Fibroblast of pulmonary artery (primary cell): ENCODE measurements around the gene COX11.

Experiments
- DNase-seq: peaks from one replicate; pipeline ENCODE4 v3.0.0-alpha.2; 2010; ENCODE audit warnings: low read depth
- H3K4me3 ChIP-seq: replicated peaks from 2 replicates; pipeline ENCODE4 v1.5.1; 2011; ENCODE audit warnings: low read depth, mild to moderate bottlenecking, control low read depth, low read length, moderate library complexity
- TF ChIP-seq, protein P1 (sequence below): IDR thresholded peaks from 2 replicates; pipeline ENCODE4 v1.5.1; 2011; ENCODE audit warnings: mild to moderate bottlenecking, control low read depth, low read length, inconsistent platforms; ENCODE audit errors: missing control alignments

Gene COX11, protein sequence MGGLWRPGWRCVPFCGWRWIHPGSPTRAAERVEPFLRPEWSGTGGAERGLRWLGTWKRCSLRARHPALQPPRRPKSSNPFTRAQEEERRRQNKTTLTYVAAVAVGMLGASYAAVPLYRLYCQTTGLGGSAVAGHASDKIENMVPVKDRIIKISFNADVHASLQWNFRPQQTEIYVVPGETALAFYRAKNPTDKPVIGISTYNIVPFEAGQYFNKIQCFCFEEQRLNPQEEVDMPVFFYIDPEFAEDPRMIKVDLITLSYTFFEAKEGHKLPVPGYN

DNA sequence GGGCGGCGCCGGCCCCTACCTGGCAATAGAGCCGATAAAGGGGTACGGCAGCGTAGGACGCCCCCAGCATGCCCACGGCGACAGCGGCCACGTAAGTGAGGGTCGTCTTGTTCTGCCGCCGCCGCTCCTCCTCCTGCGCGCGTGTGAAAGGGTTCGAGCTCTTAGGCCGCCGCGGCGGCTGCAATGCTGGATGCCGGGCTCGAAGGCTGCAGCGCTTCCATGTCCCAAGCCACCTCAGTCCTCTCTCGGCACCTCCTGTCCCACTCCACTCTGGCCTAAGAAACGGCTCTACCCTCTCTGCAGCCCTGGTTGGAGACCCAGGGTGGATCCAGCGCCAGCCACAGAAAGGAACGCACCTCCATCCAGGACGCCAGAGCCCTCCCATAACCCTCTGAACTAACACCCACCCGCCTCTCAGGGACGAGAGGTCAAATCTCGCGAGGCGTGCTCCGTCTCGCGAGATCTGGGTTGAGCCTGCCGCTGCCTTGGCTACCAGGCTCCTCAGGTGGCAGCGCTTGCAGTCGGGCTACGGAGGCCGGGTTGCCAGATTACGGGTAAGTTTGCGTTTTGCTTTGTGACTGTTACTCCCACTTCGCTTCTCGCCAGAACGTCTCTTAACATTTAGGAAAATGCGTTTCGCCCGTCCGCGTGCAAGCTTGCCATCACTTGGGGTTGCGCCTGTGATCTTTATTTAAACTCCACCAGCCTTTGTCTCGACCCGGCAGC is at the start of gene COX11, which contains the start of gene STXBP4:
COX11 (minus strand) TSS at position 393 of the 726 bp plus-strand sequence; CDS start at position 385, 8 bp downstream.
STXBP4 (plus strand) TSS at position 504 of the 726 bp plus-strand sequence. CDS start 17,455 bp downstream, outside the sequence.
- H3K4me3 ChIP-seq: peak within 1 kb of the TSS; percentile 92
- peak; percentile 98 for DNase-seq
- TF ChIP-seq, protein P1, sequence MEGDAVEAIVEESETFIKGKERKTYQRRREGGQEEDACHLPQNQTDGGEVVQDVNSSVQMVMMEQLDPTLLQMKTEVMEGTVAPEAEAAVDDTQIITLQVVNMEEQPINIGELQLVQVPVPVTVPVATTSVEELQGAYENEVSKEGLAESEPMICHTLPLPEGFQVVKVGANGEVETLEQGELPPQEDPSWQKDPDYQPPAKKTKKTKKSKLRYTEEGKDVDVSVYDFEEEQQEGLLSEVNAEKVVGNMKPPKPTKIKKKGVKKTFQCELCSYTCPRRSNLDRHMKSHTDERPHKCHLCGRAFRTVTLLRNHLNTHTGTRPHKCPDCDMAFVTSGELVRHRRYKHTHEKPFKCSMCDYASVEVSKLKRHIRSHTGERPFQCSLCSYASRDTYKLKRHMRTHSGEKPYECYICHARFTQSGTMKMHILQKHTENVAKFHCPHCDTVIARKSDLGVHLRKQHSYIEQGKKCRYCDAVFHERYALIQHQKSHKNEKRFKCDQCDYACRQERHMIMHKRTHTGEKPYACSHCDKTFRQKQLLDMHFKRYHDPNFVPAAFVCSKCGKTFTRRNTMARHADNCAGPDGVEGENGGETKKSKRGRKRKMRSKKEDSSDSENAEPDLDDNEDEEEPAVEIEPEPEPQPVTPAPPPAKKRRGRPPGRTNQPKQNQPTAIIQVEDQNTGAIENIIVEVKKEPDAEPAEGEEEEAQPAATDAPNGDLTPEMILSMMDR: no peak

DNA sequence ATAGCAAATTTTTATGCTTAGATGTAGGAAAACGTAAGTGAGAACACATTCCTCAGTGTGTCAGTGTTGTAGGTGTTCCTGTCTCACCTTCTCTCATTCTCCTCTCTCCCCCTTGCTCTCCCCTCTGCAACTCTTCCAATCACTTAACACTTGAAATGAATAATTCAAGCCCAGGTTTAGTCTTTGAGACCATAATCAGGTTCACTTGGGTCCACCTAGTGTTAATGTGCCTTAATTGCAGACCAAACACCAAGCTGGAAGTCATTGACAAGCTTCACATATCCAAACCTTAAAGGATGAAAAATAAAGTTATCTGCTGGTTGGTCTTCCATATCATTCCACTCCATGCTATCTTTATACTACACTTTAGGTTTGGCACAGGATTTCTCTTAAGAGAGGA is 37.1 kb upstream of the COX11 start:
- TF ChIP-seq, protein P1: peak; percentile 54
- no peak overlapping the region for H3K4me3 ChIP-seq
- peak; percentile 34 for DNase-seq

DNA sequence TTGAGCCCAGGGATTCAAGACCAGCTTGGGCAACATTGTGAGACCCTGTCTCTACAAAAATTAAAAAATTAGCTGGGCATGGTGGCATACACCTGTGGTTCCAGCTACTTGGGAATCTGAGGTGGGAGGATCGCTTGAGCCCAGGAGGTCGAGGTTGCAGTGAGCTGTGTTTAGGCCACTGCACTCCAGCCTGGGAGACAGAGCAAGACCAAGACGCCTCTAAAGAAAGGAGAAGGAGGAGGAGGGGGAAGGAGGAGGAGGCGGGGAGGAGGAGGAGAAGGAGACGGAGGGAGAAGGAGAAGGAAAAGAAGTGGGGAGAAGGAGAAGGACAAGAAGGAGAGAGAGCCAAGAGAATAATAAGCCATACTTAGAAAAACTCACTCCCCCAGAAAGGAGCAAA is 36.0 kb upstream of the COX11 start:
- H3K4me3 ChIP-seq: no peak overlapping the region
- TF ChIP-seq, protein P1: no peak

DNA sequence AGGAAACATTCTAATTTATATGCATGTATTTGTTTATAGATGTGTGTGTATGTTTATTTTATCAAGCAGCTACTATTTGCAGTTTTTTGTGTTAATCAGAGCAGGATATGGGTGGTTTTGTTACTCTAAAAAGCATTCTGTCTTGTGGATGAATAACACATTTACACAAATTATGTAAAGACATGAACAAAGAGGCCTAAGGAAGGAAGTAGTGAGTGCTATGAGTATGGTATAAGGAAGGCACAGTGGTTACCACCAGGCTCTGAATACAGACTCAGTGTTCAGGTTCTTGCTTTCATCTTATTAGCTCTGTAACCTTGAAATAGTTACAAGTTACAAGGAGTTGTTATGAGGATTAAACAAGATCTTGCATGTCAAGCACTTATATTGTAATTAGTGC is 34.0 kb upstream of the COX11 start:
- DNase-seq: no peak
- H3K4me3 ChIP-seq: no peak overlapping the region
- TF ChIP-seq, protein P1: no peak

More for the DNA sequence above, 36.0 kb upstream of the COX11 start:
- DNase-seq: no peak

DNA sequence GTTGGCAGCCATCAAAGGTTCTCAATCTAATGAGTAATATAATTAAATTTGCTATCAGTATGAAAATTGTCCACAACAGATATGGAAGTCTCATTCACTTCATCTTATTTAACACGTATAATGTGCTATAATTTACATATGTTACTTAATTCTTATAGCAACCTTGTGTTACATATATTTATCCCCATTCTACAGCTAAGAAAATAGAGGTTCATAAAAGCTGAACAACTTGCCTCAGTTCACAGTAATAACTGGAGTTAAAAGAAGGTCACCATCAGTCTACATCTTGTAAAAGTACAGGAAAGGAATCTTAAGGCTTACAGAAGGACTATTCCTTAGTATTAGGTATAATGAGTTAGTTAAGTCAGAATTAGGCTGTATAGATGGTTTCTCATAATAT is 28.0 kb upstream of the COX11 start:
- DNase-seq: no peak

DNA sequence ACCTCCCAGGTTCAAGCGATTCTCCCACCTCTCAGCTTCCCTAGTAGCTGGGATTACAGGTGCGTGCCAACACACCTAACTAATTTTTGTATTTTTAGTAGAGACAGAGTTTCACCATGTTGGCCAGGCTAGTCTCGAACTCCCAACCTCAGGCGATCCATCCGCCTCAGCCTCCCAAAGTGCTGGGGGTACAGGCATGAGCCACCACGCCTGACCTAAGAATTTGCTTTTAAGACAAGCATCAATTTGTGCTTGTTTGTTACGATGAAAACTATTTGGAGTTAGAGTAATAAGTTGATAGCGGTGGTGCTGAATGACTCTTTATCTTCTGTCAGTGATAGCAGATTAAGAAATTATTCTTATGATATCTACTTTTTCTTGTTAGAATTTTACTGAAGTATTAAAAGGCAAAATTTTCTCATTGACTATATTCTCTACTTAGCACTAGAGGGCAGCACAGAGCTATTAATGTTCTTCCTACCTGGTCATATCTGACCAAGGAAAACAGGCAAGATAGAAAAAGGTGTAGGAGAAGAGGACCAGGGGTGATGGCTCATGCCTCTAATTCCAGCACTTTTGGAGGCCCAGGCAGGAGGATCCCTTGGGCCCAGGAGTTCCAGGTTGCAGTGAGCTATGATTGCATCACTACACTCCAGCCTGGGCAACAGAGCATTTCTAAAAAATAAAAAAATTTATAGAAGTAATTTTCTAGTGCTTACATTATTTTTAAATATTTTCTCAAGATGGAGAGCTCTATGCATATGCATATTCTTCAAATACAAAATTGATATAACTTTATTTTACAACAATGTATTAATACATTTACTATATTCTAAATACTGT is 24.6 kb upstream of the COX11 start:
- TF ChIP-seq, protein P1: peak; percentile 57
- DNase-seq: peak; percentile 70
- H3K4me3 ChIP-seq: no peak overlapping the region

More for the DNA sequence above, 28.0 kb upstream of the COX11 start:
- TF ChIP-seq, protein P1: no peak
- H3K4me3 ChIP-seq: no peak overlapping the region
